ENCODE data around the gene UPF1.

GRCh38 chr19:18840288-18841267, 8.8 kb downstream of the UPF1 start:
- no peak for TF ChIP-seq GABPA (IDR thresholded peaks at IDR 0.05; ENCODE audit: low read depth)
- TF ChIP-seq CTCF (IDR thresholded peaks at IDR 0.05; ENCODE audit: insufficient read depth, low read length) = no peak
- no peak for TF ChIP-seq REST (IDR thresholded peaks at IDR 0.05; ENCODE audit: insufficient replicate concordance, low read depth)
- no peak for TF ChIP-seq POLR2AphosphoS5 (IDR thresholded peaks at IDR 0.05; ENCODE audit: low read depth)

All from HL-60 (cell line).